Stimulated activated CD4-positive, alpha-beta T cell treated with anti-CD3 and anti-CD28 coated beads, Interleukin-4, amount 100 ng/mL, for 48 hours (primary cell): Measurements from ENCODE around the gene MTX2.
"Not testable (repeated sequence)": the region's sequence is repeated elsewhere in the genome, so short reads cannot be mapped to it uniquely, and the experiment has no call there.

Experiments used
- DNase-seq, 2 donors: peaks; one replicate each; pipeline ENCODE4 v3.0.0-alpha.2; 2020; ENCODE audit warnings: low read depth in 2 of 2

MTX2 gene

GRCh38 chr2:176373155-176373554, 103.9 kb downstream of the MTX2 start:
- not testable (repeated sequence) for DNase-seq

DNA sequence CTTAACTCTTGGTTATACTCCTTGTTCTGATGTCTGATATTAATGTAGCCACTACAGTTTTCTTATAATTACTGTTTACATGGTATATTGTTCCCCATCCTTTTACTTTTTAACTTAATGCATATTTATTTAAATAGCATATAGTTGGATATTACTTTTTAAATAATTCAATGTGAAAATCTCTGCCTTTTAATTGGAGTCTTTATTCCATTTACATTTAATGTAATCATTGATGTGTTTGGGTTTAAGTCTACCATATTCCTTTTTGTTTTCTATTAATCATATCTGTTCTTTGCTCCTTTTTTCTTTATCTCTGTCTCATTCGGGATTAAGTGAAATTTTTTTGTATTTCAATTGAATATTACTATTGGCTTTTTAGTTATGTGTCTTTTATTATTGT, 109.1 kb downstream of the MTX2 start:
- DNase-seq, result no peak

DNA sequence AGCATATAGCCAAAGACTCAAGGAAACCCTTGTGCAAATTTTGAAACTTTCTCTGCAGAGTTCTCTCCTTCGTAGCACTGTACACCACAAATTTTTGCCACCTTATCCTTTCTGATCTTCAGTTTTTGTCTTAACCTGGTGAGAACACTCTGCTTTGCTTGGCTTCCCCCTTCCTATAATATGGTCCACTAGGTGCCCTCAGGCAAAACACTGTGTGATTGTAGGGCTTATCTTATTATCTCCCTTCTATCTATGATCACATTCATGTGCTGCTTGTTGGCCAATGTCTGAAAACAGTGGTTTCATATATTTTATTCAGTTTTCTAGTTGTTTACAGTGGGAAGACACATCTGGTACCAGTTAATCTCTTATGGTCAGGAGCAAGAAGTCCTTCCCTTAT, 111.1 kb downstream of the MTX2 start:
- no peak for DNase-seq

- no peak for DNase-seq
Measured at GRCh38 chr2:176383100-176383499, 113.9 kb downstream of the MTX2 start.

DNA sequence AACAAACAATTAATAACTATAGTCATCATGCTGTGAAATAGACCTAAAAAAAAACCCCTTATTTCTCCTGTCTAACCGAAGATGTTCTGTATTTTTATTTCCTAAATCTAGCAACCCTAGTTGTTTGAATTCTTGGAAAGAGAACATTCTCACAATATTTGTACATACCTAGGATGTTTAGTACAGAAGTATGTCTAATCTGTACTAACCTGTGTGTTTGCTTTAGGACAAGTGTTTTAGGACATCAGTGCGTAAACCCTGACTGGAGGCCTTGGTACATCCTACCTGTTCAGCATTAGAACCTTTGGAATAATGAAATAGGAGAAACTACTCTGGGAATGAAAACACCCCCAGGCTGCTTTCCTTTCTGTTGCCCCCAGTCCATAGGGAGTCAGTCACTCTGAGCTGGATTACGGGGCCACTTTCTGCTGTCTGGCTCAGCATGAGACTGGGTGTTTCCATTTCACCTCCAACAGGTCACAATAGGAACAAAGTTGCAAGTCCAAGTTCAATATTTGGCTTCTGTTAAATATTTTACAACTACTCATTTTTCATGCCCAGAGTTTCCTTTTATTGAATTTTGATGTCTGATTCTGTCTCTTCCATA, 114.7 kb downstream of the MTX2 start:
- no peak for DNase-seq

- DNase-seq, result no peak
Measured at GRCh38 chr2:176385219-176385759, 116.0 kb downstream of the MTX2 start.

DNA sequence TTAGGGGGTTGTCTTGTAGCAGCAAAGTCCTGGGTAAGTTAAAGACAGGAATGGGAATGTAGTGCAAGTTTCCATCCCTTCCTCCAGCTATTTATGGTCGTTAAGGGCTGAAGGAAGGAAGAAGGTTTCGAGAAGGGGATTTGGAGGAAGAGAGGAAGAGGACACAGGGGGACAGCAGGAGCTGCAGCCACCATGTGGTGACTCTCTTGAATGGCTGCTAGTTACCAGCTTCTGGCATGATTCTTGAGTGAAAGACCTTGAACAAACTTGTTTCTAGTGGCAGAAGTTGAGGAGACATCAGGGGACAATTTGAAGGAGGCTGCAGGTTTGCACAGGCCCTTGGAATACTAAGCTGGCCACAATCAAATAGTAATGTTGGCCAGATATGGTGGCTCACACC, 116.6 kb downstream of the MTX2 start:
- no peak for DNase-seq
